A549 (cell line): ENCODE data around the gene ONECUT3. TPM values are rescaled to one million over a fixed set of nuclear protein-coding genes. Genes with fewer than 3 reads are reported as not detected.

Experiments
- ATAC-seq, 2 experiments: fragments of 200-7000 bp in 1 of 2; fragments of >200 bp in 1 of 2; cut with Nextera tagmentation in 1 of 2; cut with Tn5 transposase in 1 of 2; 3 replicates each; pipeline versions ENCODE4 v1.8.0 to v1.9.1; 2018 to 2020; ENCODE audit warnings: mild to moderate bottlenecking in 1 of 2, moderate library complexity in 1 of 2
- CTCF ChIA-PET: fragments of 300-600 bp; sonication (Branson Sonifier 250); formaldehyde crosslinking; extraction: SDS; loops from one replicate; lab custom pipeline; 2021; ENCODE audit warnings: antibody characterized with exemption, inconsistent platforms; lab: Yijun Ruan, JAX
- POLR2A ChIA-PET: fragments of 350-600 bp; formaldehyde crosslinking; extraction: SDS; loops from one replicate; lab custom pipeline; 2021; ENCODE audit warnings: antibody characterized with exemption, inconsistent platforms; lab: Yijun Ruan, JAX
- DNase-seq, 2 experiments: peaks; one replicate each; pipeline versions ENCODE4 v3.0.0 to v3.0.0-alpha.2; 2011 to 2016; ENCODE audit warnings: low read depth in 1 of 2, low spot score in 1 of 2
- FAIRE-seq: peaks from 2 replicates; lab custom pipeline; 2011; peaks lifted over from hg19 to GRCh38; lab: Jason Lieb, UNC
- H3K27ac ChIP-seq, 2 experiments: fragments of >200 bp; sonication (Bioruptor Twin); formaldehyde crosslinking; 3 replicates each; pipeline ENCODE4 v1.5.1; 2016 to 2017
- H3K4me1 ChIP-seq: fragments of >200 bp; sonication (Bioruptor Twin); formaldehyde crosslinking; 3 replicates; pipeline ENCODE4 v1.6.1; 2016
- H3K4me2 ChIP-seq: fragments of >200 bp; sonication (Bioruptor Twin); formaldehyde crosslinking; 3 replicates; pipeline ENCODE4 v1.6.1; 2016
- H3K4me3 ChIP-seq: fragments of >200 bp; sonication (Bioruptor Twin); formaldehyde crosslinking; 3 replicates; pipeline ENCODE4 v1.5.1; 2016
- H3K9me3 ChIP-seq: fragments of >200 bp; sonication (Bioruptor Twin); formaldehyde crosslinking; 3 replicates; pipeline ENCODE4 v1.6.1; 2016
- CEBPB ChIP-seq, 2 experiments: fragments of >200 bp in 1 of 2; sonication (Bioruptor Twin) in 1 of 2; formaldehyde crosslinking in 1 of 2; IDR thresholded peaks; 2 replicates each; pipeline ENCODE4 v1.6.1; 2012 to 2016
- CHD4 ChIP-seq: fragments of 200-600 bp; sonication (generic); IDR thresholded peaks from 2 replicates; pipeline ENCODE4 v1.6.1; 2016; ENCODE audit warnings: antibody characterized with exemption, mild to moderate bottlenecking, borderline replicate concordance
- CTCF ChIP-seq: fragments of >200 bp; sonication (Bioruptor Twin); formaldehyde crosslinking; IDR thresholded peaks from 3 replicates; pipeline ENCODE4 v1.5.1; 2016
- E2F6 ChIP-seq: IDR thresholded peaks from 2 replicates; pipeline ENCODE4 v1.6.1; 2012; ENCODE audit warnings: low read depth, borderline replicate concordance
- EHMT2 ChIP-seq: fragments of 200-600 bp; sonication (generic); IDR thresholded peaks from 2 replicates; pipeline ENCODE4 v1.6.1; 2016; ENCODE audit warnings: antibody characterized with exemption, low read depth, mild to moderate bottlenecking, moderate library complexity
- EP300 ChIP-seq, 2 experiments: fragments of >200 bp; sonication (Bioruptor Twin); formaldehyde crosslinking; IDR thresholded peaks; 2 replicates in 1 of 2; 3 replicates in 1 of 2; pipeline ENCODE4 v1.6.1; 2016 to 2017
- ESRRA ChIP-seq: fragments of 150-350 bp; IDR thresholded peaks from 2 replicates; pipeline ENCODE4 v1.6.1; 2014; ENCODE audit warnings: mild to moderate bottlenecking, low read length, borderline replicate concordance
- FOSB ChIP-seq: fragments of 250-450 bp; sonication (Bioruptor Pico); IDR thresholded peaks from 2 replicates; pipeline ENCODE4 v1.5.0; 2020; ENCODE audit warnings: mild to moderate bottlenecking, moderate library complexity
- FOXS1 ChIP-seq: fragments of 250-450 bp; sonication (Bioruptor Pico); IDR thresholded peaks from 2 replicates; pipeline ENCODE4 v1.5.0; 2020; ENCODE audit warnings: mild to moderate bottlenecking, moderate library complexity
- HDAC2 ChIP-seq: fragments of 200-600 bp; sonication (generic); IDR thresholded peaks from 2 replicates; pipeline ENCODE4 v1.6.1; 2016
- HES2 ChIP-seq: fragments of >200 bp; sonication (Bioruptor Twin); formaldehyde crosslinking; IDR thresholded peaks from 2 replicates; pipeline ENCODE4 v1.6.1; 2016
- HOXA7 ChIP-seq: fragments of 250-450 bp; sonication (Bioruptor Pico); IDR thresholded peaks from 2 replicates; pipeline ENCODE4 v1.5.0; 2020; ENCODE audit warnings: mild to moderate bottlenecking, moderate library complexity
- HOXB5 ChIP-seq: fragments of 250-450 bp; sonication (Bioruptor Pico); IDR thresholded peaks from 2 replicates; pipeline ENCODE4 v1.5.0; 2020; ENCODE audit warnings: mild to moderate bottlenecking, moderate library complexity
- KDM1A ChIP-seq: fragments of 200-600 bp; sonication (generic); IDR thresholded peaks from 2 replicates; pipeline ENCODE4 v1.6.1; 2016; ENCODE audit warnings: low read depth, mild to moderate bottlenecking
- KDM5A ChIP-seq: fragments of 200-600 bp; sonication (generic); IDR thresholded peaks from 2 replicates; pipeline ENCODE4 v1.6.1; 2016; ENCODE audit warnings: antibody characterized with exemption, mild to moderate bottlenecking
- MAFK ChIP-seq: fragments of 450-650 bp; IDR thresholded peaks from 2 replicates; pipeline ENCODE4 v1.6.1; 2014; ENCODE audit not compliant: partially characterized antibody
- NFE2L2 ChIP-seq: fragments of 150-350 bp; conservative IDR thresholded peaks from 2 replicates; pipeline ENCODE4 v1.6.1; 2014; ENCODE audit warnings: low read length
- NPAS2 ChIP-seq: fragments of 250-450 bp; sonication (Bioruptor Pico); IDR thresholded peaks from 2 replicates; pipeline ENCODE4 v1.8.0; 2022; ENCODE audit warnings: mild to moderate bottlenecking, moderate library complexity, borderline replicate concordance
- RAD21 ChIP-seq, 2 experiments: fragments of >200 bp in 1 of 2; sonication (Bioruptor Twin) in 1 of 2; formaldehyde crosslinking in 1 of 2; IDR thresholded peaks in 1 of 2; conservative IDR thresholded peaks in 1 of 2; 2 replicates in 1 of 2; 3 replicates in 1 of 2; pipeline ENCODE4 v1.6.1; 2012 to 2018; ENCODE audit warnings: inconsistent platforms in 1 of 2
- RCOR1 ChIP-seq: fragments of 150-350 bp; IDR thresholded peaks from 2 replicates; pipeline ENCODE4 v1.6.1; 2014; ENCODE audit warnings: antibody characterized with exemption, low read length, low read depth
- TP53 ChIP-seq: fragments of 250-450 bp; sonication (Bioruptor Pico); IDR thresholded peaks from 2 replicates; pipeline ENCODE4 v1.5.0; 2021; ENCODE audit warnings: mild to moderate bottlenecking, moderate library complexity
- WGBS: methylation state at CpG from one replicate; pipeline ENCODE4 v1.1.6; 2017; ENCODE audit errors: missing lambda C conversion rate; 5-methylcytosine and 5-hydroxymethylcytosine counted together
- polyA plus RNA-seq, 4 experiments: library from polyadenylated mRNA; depleted of rRNA in 3 of 4; stranded (reverse); fragments of >200 nt; fragmentation: RNase III in 1 of 4; extraction: RNeasy Plus Mini Kit Qiagen cat#74134 plus additional on column Dnase treatment in 1 of 4; gene quantifications; 2 replicates in 3 of 4; 3 replicates in 1 of 4; pipeline ENCODE4 v1.2.3, GENCODE V29; 2011 to 2017
- TF ChIP-seq, protein P1 (sequence below): IDR thresholded peaks from 2 replicates; pipeline ENCODE4 v1.6.1; 2012
- TF ChIP-seq, protein P2 (sequence below): fragments of 250-450 bp; sonication (Bioruptor Pico); IDR thresholded peaks from 2 replicates; pipeline ENCODE4 v1.5.0; 2020; ENCODE audit warnings: low read depth, mild to moderate bottlenecking, moderate library complexity
- TF ChIP-seq, protein P3 (sequence below): fragments of 250-450 bp; sonication (Bioruptor Pico); IDR thresholded peaks from 2 replicates; pipeline ENCODE4 v1.5.0; 2021; ENCODE audit warnings: mild to moderate bottlenecking, moderate library complexity, borderline replicate concordance

Gene ONECUT3
- polyA plus RNA-seq, 2 of the 4 experiments (the other 2 are of a cell fraction): 0.01 TPM; not detected in 1

GRCh38 chr19:1782521-1782920, 29.2 kb downstream of the ONECUT3 start (continued):
- TF ChIP-seq TP53 (CRISPR knock-in tag) (no peak), HDAC2 (no peak), FOSB (no peak), HOXB5 (CRISPR knock-in tag) (no peak), HES2 (no peak), HOXA7 (CRISPR knock-in tag) (no peak)
- TF ChIP-seq, protein P1, sequence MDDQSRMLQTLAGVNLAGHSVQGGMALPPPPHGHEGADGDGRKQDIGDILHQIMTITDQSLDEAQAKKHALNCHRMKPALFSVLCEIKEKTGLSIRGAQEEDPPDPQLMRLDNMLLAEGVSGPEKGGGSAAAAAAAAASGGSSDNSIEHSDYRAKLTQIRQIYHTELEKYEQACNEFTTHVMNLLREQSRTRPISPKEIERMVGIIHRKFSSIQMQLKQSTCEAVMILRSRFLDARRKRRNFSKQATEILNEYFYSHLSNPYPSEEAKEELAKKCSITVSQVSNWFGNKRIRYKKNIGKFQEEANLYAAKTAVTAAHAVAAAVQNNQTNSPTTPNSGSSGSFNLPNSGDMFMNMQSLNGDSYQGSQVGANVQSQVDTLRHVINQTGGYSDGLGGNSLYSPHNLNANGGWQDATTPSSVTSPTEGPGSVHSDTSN: no peak
- TF ChIP-seq, protein P2, sequence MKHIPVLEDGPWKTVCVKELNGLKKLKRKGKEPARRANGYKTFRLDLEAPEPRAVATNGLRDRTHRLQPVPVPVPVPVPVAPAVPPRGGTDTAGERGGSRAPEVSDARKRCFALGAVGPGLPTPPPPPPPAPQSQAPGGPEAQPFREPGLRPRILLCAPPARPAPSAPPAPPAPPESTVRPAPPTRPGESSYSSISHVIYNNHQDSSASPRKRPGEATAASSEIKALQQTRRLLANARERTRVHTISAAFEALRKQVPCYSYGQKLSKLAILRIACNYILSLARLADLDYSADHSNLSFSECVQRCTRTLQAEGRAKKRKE (CRISPR knock-in tag): no peak

- ChIA-PET POLR2A (no interaction called here), CTCF (interaction anchor here (1.1 to 9.1 kb wide), 10 partner anchors 12 to 127 kb away, joined by 3 to 90 read pairs (median 5); no protein-coding TSS in a partner anchor)
- 50% methylated on average over 4 of the region's 4 CpGs for WGBS
- ATAC-seq (no peak), DNase-seq (no peak), FAIRE-seq (no peak)
- Histone ChIP-seq H3K9me3 (peaks cover 9% of the 10 kb centered on the region), H3K4me3 (no peak overlapping the region), H3K27ac (no peak overlapping the region), H3K4me1 (no peaks in the 10 kb centered on the region), H3K4me2 (no peak overlapping the region)
- TF ChIP-seq RAD21 (conservative IDR thresholded peaks at IDR 0.05 in 1 of 2, IDR thresholded peaks at IDR 0.05 in 1 of 2): no peak
- TF ChIP-seq EP300 (IDR thresholded peaks at IDR 0.05): no peak
- TF ChIP-seq CEBPB (IDR thresholded peaks at IDR 0.05): no peak
- TF ChIP-seq, protein P2 (CRISPR knock-in tag): no peak
- TF ChIP-seq, protein P3, sequence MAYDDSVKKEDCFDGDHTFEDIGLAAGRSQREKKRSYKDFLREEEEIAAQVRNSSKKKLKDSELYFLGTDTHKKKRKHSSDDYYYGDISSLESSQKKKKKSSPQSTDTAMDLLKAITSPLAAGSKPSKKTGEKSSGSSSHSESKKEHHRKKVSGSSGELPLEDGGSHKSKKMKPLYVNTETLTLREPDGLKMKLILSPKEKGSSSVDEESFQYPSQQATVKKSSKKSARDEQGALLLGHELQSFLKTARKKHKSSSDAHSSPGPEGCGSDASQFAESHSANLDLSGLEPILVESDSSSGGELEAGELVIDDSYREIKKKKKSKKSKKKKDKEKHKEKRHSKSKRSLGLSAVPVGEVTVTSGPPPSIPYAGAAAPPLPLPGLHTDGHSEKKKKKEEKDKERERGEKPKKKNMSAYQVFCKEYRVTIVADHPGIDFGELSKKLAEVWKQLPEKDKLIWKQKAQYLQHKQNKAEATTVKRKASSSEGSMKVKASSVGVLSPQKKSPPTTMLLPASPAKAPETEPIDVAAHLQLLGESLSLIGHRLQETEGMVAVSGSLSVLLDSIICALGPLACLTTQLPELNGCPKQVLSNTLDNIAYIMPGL (CRISPR knock-in tag): no peak
- TF ChIP-seq RCOR1: no peak
- no peak for TF ChIP-seq CHD4
- no peak for TF ChIP-seq E2F6
- TF ChIP-seq MAFK: no peak
- TF ChIP-seq NFE2L2: no peak
- TF ChIP-seq NPAS2: no peak
- TF ChIP-seq ESRRA: no peak
- no peak for TF ChIP-seq FOXS1 (CRISPR knock-in tag)
- no peak for TF ChIP-seq HOXA7 (CRISPR knock-in tag)
- TF ChIP-seq TP53 (CRISPR knock-in tag): no peak
- TF ChIP-seq CTCF: no peak
- TF ChIP-seq HDAC2: no peak
- no peak for TF ChIP-seq KDM1A
- TF ChIP-seq KDM5A: no peak
- no peak for TF ChIP-seq EHMT2
Measured at GRCh38 chr19:1783354-1783753, 30.0 kb downstream of the ONECUT3 start.
